T-helper 17 cell (primary cell): ENCODE data around the gene MLXIP. TPM values are rescaled to one million over a fixed set of nuclear protein-coding genes. Genes with fewer than 3 reads are reported as not detected.
A peak's percentile ranks its signal among the peaks of the same experiment; 100 is the strongest.

ENCODE experiments used
- ATAC-seq: fragments of 150-1000 bp; cut with Tn5 transposase; 2 replicates; pipeline ENCODE4 v1.10.0; 2021; ENCODE audit warnings: mild to moderate bottlenecking, moderate library complexity
- DNase-seq, 3 donors: peaks; one replicate each; pipeline versions ENCODE4 v3.0.0 to v3.0.0-alpha.2; 2020 to 2021
- H3K9me3 ChIP-seq: one replicate; pipeline ENCODE4 v1.7.0; 2013; ENCODE audit warnings: low read length, mild to moderate bottlenecking; ENCODE audit not compliant: control insufficient read depth, poor library complexity, severe bottlenecking
- H3K27ac Mint-ChIP-seq: one replicate; pipeline ENCODE4 v1.8.0; 2022; ENCODE audit warnings: mild to moderate bottlenecking, moderate library complexity, mixed read lengths
- H3K27me3 Mint-ChIP-seq: one replicate; pipeline ENCODE4 v1.8.0; 2022; ENCODE audit warnings: mixed read lengths
- H3K36me3 Mint-ChIP-seq: one replicate; pipeline ENCODE4 v1.8.0; 2022; ENCODE audit warnings: low read depth, mixed read lengths
- H3K4me1 Mint-ChIP-seq: one replicate; pipeline ENCODE4 v1.8.0; 2022; ENCODE audit warnings: mild to moderate bottlenecking, mixed read lengths
- H3K4me3 Mint-ChIP-seq: one replicate; pipeline ENCODE4 v1.8.0; 2022; ENCODE audit warnings: mild to moderate bottlenecking, moderate library complexity, mixed read lengths
- total RNA-seq, 4 donors: library from RNA in 2 of 4; stranded (reverse) in 2 of 4; gene quantifications; one replicate each; pipeline ENCODE4 v1.2.3 and lab custom pipeline; 2022 to 2026

MLXIP gene
- total RNA-seq, 2 donors from 2014 or later: 83.4 to 86.0 TPM

DNA sequence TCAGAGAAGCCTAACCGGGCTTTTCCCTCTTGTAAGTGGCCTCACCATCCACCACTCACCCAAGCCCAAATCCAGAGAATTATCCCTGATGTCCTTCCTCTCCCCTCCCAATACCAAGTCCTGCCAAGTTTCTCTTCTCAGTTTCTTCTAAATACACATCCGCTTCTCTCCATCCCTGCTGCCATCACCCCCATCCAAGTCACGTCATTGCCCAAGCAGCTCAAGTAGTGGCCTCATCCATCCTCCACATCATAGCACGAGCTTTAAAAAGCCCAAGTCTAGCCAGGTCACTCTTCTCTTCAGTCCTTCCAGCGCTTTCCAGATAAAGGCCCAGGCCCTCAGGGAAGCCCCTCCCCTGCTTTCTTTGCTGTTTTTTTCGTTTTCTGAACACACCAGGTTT, 70.1 kb downstream of the MLXIP start:
- H3K36me3 Mint-ChIP-seq: no peaks in the 10 kb centered on the region
- ATAC-seq: no peak
- peaks cover 3% of the 10 kb centered on the region for H3K4me1 Mint-ChIP-seq

DNA sequence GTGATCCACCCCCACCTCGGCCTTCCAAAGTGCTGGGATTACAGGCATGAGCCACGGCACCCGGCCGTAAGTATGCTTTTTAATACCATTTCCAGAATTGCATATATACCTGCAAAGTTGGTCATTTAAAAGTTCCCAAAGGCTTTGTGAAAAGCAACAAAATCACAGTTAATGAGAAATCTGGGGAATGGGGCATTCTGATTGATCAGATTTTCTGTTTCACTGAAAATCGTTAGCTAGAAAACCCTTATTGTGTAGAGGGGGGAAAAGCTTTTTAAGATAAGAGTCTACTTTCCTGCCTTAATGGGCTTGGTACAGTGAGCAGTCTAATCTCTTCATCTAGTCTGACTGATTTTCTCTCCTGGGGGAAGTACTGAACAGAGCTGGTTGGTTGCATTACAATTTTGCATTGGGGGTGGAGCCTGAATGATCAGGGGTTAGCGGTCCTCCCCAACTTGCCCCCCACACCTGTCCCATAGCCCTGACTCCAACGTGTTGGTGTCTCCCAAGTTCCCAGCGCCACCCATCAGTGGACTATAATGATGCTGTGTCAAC, 71.6 kb downstream of the MLXIP start:
- H3K27ac Mint-ChIP-seq: no peak overlapping the region
- H3K9me3 ChIP-seq: no peaks in the 10 kb centered on the region
- no peaks in the 10 kb centered on the region for H3K36me3 Mint-ChIP-seq
- ATAC-seq (no peak), DNase-seq (no peak)
- H3K27me3 Mint-ChIP-seq: peaks cover 5% of the 10 kb centered on the region
- H3K4me3 Mint-ChIP-seq: no peak overlapping the region
- H3K4me1 Mint-ChIP-seq: peaks cover 3% of the 10 kb centered on the region

More for the DNA sequence above, 70.1 kb downstream of the MLXIP start:
- DNase-seq: no peak
- Mint-ChIP-seq H3K27ac (peak overlapping the region; percentile 37), H3K27me3 (peaks cover 5% of the 10 kb centered on the region), H3K4me3 (peak overlapping the region; percentile 55)
- H3K9me3 ChIP-seq: no peaks in the 10 kb centered on the region

DNA sequence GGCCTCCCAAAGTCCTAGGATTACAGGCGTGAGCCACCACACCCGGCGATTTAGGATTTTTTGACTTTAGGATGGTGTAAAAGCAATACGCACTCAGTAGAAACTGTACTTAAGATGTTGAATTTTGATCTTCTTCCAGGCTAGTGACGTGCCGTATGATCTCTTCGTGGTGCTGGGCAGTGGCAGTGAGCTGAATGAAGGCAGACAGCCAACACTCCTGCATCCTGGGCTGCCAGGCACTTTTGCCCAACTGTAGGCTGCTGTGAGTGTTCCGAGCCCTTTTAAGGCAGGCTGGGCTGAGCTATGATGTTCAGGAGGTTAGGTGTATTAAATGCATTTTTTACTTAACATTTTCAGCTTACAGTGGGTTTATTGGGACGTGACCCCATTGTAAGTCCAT, 74.2 kb downstream of the MLXIP start:
- H3K27ac Mint-ChIP-seq: no peak overlapping the region
- no peak for DNase-seq

DNA sequence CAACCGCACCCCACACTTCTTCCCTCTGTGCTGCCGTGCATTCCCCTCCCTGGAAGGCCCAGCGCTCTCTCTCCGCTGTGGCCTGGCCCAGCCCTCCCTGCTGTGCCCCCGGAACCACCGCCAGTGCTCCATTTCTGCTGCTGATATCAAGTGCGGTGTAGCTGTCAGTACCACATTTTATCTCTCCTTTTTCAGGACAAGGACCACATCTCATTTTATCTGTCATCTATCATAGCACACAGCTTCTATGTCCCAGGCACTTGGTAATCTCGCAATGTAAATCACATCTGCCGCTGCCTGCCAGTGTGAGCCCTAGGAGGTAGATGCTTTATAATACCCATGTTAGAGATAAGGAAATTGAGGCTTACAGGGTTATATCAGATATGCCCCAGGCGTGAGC, 77.1 kb downstream of the MLXIP start:
- no peaks in the 10 kb centered on the region for H3K36me3 Mint-ChIP-seq
- H3K4me1 Mint-ChIP-seq: no peaks in the 10 kb centered on the region
- H3K9me3 ChIP-seq: no peaks in the 10 kb centered on the region
- H3K27ac Mint-ChIP-seq: no peak overlapping the region
- DNase-seq (no peak), ATAC-seq (no peak)
- no peak overlapping the region for H3K4me3 Mint-ChIP-seq
- H3K27me3 Mint-ChIP-seq: no peaks in the 10 kb centered on the region

More for the DNA sequence above, 74.2 kb downstream of the MLXIP start:
- H3K36me3 Mint-ChIP-seq: no peaks in the 10 kb centered on the region
- no peaks in the 10 kb centered on the region for H3K9me3 ChIP-seq
- peaks cover 3% of the 10 kb centered on the region for H3K4me1 Mint-ChIP-seq
- no peak overlapping the region for H3K4me3 Mint-ChIP-seq
- H3K27me3 Mint-ChIP-seq: peaks cover 5% of the 10 kb centered on the region
- no peak for ATAC-seq

DNA sequence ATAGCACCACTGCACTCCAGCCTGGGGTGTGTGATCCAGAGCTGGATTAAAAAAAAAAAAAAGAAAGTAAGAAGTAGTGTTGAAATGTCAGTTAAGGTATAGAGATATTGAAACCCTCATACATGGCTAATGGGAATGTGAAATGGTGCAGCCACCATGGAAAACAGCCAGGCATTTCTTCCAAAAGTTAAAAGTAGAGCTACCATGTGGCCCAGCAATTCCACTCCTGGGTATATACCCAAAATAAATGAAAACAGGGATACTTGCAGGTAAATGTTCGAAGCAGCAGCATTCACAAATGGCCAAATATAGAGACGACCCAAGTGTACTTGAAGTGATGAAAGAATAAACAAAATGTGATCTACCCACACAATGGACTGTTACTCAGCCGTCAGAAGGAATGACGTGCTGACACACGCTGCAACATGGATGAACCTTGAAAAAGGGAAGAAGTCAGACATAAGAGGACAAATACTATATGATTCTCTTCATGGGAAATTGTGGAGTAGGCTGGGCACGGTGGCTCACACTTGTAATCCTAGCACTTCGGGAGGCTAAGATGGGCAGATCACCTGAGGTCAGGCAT, 80.2 kb downstream of the MLXIP start:
- Mint-ChIP-seq H3K4me3 (peak overlapping the region; percentile 49), H3K36me3 (no peaks in the 10 kb centered on the region), H3K27ac (no peak overlapping the region), H3K27me3 (peaks cover 8% of the 10 kb centered on the region), H3K4me1 (no peaks in the 10 kb centered on the region)
- ATAC-seq (no peak), DNase-seq (no peak)
- no peaks in the 10 kb centered on the region for H3K9me3 ChIP-seq

DNA sequence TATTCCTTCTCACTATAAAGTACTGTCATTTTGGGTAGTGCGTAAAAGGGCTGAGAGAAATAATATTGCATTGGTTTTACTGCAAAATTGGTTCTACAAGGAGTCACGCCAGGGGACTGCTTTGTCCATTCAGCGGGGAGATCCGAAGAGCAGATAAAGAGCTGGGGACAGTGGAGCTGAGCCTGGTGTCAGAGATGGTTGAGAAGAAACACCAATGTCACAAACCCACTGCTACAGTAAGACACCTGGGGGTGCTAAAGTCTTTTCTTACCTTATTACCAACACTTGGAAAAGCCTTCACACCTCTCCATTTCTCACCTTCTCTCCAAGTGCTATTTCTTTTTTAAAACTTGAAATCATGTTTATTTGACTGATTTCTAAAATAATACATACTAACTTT, 81.3 kb downstream of the MLXIP start:
- H3K9me3 ChIP-seq: no peaks in the 10 kb centered on the region
- DNase-seq (no peak), ATAC-seq (no peak)
- no peak overlapping the region for H3K4me3 Mint-ChIP-seq
- no peaks in the 10 kb centered on the region for H3K36me3 Mint-ChIP-seq
- H3K27ac Mint-ChIP-seq: no peak overlapping the region
- H3K4me1 Mint-ChIP-seq: no peaks in the 10 kb centered on the region
- H3K27me3 Mint-ChIP-seq: peaks cover 14% of the 10 kb centered on the region

DNA sequence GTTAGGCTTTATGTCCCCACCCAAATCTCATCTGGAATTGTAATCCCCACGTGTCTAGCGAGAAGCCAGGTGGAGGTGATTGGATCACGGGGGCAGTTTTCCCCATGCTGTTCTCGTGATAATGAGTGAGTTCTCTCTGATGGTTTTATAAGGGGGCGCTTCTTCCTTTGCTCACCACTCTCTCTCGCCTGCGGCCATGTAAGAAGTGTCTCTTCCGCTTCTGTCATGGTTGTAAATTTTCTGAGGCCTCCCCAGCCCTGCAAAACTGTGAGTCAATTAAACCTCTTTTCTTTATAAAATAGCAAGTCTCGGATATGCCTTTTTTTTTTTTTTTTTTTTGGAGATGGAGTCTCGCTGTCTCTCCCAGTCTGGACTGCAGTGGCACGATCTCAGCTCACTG, 82.2 kb downstream of the MLXIP start:
- no peak for ATAC-seq
- Mint-ChIP-seq H3K4me3 (no peak overlapping the region), H3K27ac (no peak overlapping the region), H3K4me1 (no peaks in the 10 kb centered on the region), H3K27me3 (peaks cover 17% of the 10 kb centered on the region), H3K36me3 (no peaks in the 10 kb centered on the region)
- DNase-seq: no peak
- no peaks in the 10 kb centered on the region for H3K9me3 ChIP-seq

DNA sequence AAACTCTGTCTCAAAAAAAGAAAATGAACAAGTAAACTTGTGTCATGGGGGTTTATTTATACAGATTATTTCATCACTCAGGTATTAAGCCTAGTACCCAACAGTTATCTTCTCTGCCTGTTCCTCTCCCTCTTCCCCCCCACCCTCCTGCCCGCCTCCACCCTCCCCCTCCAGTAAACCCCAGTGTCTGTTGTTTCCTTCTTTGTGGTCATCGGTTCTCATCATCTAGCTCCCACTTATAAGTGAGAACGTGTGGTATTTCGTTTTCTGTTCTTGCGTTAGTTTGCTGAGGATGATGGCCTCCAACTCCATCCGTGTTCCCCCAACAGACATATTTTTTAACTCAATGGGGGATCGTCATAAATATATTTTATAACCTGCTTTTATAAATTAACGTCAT, 83.1 kb downstream of the MLXIP start:
- H3K27me3 Mint-ChIP-seq: peaks cover 19% of the 10 kb centered on the region
- no peak overlapping the region for H3K4me3 Mint-ChIP-seq
- H3K9me3 ChIP-seq: no peaks in the 10 kb centered on the region
- ATAC-seq (no peak), DNase-seq (no peak)
- H3K27ac Mint-ChIP-seq: no peak overlapping the region
- H3K4me1 Mint-ChIP-seq: no peaks in the 10 kb centered on the region
- H3K36me3 Mint-ChIP-seq: no peaks in the 10 kb centered on the region

DNA sequence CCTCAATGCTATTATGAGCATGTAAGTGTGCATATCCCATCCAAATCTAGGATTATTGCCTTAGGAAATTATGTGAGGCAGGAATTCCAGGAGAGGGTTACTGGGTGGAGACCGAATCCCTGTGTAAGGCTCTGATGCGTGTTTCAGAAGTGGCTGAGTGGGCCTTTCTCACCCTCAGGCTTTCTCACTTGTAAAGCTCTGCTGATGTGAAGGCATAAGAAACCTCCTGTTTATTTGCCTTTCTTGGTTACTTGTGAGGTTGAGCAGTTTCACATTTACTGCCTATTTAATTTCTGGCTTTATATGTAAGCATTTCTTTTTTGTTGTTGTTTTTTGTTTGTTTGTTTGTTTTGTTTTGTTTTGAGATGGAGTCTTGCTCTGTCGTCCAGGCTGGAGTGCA, 84.4 kb downstream of the MLXIP start:
- Mint-ChIP-seq H3K27ac (no peak overlapping the region), H3K4me3 (no peak overlapping the region), H3K36me3 (no peaks in the 10 kb centered on the region), H3K27me3 (peaks cover 27% of the 10 kb centered on the region), H3K4me1 (no peaks in the 10 kb centered on the region)
- no peak for ATAC-seq
- no peaks in the 10 kb centered on the region for H3K9me3 ChIP-seq
- DNase-seq: no peak

DNA sequence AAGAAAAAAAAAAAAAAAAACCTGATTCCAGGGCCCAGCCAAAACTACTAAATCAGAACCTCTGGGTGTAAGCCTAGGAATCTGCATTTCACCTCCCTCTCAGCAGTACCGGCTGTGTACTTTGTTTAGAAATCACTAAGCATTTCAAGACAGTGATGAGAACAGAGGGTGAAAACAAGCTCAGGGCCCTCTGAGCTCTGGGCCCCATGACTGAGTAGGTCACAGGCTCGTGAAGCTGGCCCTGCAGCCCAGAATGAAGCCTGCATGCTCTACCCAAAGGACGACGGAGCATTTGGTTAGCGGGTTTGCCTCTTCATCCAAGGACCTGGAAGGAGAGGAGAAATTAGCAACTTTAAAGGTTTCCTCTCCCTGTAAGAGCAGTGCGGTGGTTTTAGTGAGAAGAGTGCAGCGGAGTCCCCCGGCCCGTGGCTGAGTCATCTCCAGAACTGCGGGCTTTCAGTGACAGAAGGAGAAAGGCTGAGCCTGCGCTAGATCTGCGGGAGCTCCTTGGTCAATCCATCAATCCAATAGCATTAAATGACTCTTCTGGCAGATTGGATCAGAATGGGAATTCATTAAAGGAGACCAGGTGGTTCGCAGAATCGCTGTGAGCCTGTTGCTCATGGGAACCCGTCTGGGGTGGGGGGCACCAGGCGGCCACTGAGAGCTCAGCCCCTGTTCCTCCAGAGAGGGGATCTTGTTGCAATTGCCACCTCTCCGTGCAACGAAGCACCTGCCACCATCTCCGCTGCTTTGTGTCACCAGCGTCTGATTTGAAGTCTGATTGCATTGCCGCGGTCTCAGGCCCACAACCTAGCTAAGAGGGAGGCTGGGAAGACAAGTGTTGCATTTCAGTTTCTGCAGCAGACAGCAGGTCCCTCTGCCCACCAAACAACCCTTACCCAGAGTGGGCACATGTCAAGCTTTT, 88.1 kb downstream of the MLXIP start:
- Mint-ChIP-seq H3K27ac (no peak overlapping the region), H3K27me3 (peaks cover 34% of the 10 kb centered on the region), H3K4me3 (no peak overlapping the region), H3K36me3 (no peaks in the 10 kb centered on the region), H3K4me1 (no peaks in the 10 kb centered on the region)
- DNase-seq (no peak), ATAC-seq (peak; percentile 73)
- H3K9me3 ChIP-seq: no peaks in the 10 kb centered on the region

DNA sequence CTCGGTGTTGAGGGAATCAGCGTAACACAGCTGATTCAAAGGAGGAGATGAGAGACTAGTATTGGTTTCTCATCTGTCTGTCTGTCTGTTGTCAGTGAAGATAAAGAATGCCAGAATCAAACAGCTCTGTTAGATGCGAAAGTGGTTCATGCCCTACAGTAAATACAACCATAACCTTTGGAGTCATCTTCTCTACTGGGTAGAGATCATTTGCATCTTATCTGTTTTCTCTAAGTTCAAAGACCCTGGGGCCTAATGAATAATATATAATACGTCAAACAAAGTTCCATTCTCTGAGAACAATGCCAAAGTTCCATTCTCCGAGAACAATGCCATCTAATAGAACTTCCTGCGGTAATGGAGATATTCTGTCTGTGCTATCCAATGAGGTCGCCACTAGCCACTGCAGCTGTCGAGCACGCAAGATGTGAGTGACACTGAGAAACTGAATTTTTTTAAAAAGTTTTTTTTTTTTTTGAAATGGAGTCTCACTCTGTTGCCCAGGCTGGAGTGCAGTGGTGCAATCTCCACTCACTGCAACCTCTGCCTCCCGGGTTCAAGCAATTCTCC, 88.9 kb downstream of the MLXIP start:
- H3K27me3 Mint-ChIP-seq: peaks cover 34% of the 10 kb centered on the region

DNA sequence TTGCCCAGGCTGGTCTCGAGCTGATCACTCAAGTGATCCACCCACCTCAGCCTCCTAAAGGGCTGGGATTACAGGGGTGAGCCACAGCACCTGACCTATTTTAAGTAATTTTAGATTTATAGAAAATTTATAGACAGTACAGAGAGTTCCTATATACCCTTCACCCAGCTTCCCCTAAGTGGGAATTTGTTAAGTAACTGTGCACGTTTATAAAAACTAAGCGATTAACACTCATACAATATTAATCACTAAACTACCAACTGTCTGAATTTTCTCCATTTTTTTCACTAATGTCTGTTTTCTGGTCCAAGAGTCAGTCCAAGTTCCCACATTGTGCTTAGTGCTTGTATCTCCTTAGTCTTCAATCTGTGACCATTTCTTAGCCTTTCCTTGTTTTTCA, 89.9 kb downstream of the MLXIP start:
- Mint-ChIP-seq H3K27me3 (peaks cover 34% of the 10 kb centered on the region), H3K4me3 (no peak overlapping the region), H3K4me1 (no peaks in the 10 kb centered on the region), H3K27ac (no peak overlapping the region), H3K36me3 (no peaks in the 10 kb centered on the region)
- ATAC-seq (no peak), DNase-seq (no peak)
- H3K9me3 ChIP-seq: no peaks in the 10 kb centered on the region

More for the DNA sequence above, 88.9 kb downstream of the MLXIP start:
- Mint-ChIP-seq H3K36me3 (no peaks in the 10 kb centered on the region), H3K4me3 (no peak overlapping the region), H3K4me1 (no peaks in the 10 kb centered on the region), H3K27ac (no peak overlapping the region)
- H3K9me3 ChIP-seq: no peaks in the 10 kb centered on the region
- ATAC-seq (no peak), DNase-seq (no peak)

DNA sequence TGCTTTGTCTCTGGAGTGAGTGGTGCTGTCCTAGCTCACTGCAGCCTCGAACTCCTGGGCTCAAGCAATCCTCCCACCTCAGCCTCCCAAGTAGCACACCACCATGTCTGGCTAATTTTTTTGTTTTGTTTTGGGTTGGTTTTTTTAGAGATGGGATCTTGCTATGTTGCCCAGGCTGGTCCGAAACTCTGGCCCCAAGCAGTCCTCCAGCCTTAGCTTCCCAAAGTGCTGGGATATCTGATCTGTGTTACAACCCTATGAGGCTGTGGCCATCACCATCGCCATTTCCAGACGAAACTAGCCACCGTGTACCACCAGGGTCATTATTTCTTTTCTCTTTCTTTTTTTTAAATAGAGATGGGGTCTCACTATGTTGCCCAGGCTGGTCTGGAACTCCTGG, 92.8 kb downstream of the MLXIP start:
- ATAC-seq: no peak
- Mint-ChIP-seq H3K4me1 (no peaks in the 10 kb centered on the region), H3K36me3 (no peaks in the 10 kb centered on the region)

More for the DNA sequence above, 92.8 kb downstream of the MLXIP start:
- peaks cover 38% of the 10 kb centered on the region for H3K27me3 Mint-ChIP-seq
- H3K4me3 Mint-ChIP-seq: no peak overlapping the region
- no peaks in the 10 kb centered on the region for H3K9me3 ChIP-seq
- DNase-seq: no peak
- no peak overlapping the region for H3K27ac Mint-ChIP-seq
